ENCODE results near the gene GALNT16.

GALNT16 gene

DNA sequence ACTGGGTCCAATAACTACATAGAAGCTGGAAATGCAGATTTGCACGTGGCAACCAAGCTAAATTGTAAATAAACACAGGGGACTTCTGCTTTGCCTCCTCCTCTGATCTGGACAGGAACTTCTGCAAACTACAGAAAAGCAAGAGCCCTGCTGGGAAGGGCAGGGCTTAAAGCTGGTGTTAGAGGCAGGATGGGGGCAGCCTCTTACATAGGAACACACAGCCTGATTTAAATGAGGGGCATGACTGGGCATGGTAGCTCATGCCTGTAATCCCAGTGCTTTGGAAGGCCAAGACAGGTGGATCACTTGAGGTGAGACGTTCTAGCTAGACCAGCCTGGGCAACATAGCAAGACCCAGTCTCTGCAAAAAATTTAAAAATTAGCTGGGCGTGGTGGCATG, 91.4 kb downstream of the GALNT16 start:
- TF ChIP-seq, protein P1, sequence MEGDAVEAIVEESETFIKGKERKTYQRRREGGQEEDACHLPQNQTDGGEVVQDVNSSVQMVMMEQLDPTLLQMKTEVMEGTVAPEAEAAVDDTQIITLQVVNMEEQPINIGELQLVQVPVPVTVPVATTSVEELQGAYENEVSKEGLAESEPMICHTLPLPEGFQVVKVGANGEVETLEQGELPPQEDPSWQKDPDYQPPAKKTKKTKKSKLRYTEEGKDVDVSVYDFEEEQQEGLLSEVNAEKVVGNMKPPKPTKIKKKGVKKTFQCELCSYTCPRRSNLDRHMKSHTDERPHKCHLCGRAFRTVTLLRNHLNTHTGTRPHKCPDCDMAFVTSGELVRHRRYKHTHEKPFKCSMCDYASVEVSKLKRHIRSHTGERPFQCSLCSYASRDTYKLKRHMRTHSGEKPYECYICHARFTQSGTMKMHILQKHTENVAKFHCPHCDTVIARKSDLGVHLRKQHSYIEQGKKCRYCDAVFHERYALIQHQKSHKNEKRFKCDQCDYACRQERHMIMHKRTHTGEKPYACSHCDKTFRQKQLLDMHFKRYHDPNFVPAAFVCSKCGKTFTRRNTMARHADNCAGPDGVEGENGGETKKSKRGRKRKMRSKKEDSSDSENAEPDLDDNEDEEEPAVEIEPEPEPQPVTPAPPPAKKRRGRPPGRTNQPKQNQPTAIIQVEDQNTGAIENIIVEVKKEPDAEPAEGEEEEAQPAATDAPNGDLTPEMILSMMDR (IDR thresholded peaks at IDR 0.05) = no peak

DNA sequence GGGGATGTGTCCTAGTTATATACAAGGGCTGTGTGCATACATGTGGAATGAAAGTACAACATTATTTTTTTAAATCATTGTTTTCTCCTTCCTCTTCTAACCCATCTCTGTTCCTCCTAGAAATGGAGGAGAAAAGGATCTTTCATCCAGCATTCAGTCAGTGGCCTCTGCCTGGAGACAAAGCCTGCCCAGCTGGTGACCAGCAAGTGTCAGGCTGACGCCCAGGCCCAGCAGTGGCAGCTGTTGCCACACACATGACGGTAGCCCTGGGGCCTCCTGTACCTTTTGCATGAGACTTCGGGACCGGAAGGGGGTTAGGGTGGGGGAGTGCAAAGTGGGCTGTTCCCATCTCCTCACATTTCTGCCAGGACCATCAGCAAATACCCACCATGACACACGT, 92.0 kb downstream of the GALNT16 start:
- TF ChIP-seq, protein P1 (IDR thresholded peaks at IDR 0.05) = no peak

DNA sequence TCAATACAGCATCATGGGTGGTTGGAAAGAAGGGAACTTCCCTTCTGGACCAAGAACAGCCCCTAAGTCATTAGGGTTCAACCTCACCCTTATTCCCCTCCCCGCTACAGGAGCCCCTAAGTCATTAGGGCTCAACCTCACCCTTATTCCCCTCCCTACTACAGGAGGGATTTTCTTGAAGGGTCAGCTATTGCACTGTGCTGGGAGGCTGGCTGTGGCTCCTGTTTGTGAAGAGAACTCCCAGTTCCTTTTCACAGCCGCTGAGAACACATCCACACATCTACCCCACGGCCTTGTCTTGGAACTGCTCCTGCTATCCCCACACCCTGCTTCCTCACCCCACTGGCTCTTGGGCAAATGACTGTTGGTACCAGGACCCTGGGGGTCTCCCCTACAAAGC, 93.2 kb downstream of the GALNT16 start:
- TF ChIP-seq, protein P1 (IDR thresholded peaks at IDR 0.05) = no peak

DNA sequence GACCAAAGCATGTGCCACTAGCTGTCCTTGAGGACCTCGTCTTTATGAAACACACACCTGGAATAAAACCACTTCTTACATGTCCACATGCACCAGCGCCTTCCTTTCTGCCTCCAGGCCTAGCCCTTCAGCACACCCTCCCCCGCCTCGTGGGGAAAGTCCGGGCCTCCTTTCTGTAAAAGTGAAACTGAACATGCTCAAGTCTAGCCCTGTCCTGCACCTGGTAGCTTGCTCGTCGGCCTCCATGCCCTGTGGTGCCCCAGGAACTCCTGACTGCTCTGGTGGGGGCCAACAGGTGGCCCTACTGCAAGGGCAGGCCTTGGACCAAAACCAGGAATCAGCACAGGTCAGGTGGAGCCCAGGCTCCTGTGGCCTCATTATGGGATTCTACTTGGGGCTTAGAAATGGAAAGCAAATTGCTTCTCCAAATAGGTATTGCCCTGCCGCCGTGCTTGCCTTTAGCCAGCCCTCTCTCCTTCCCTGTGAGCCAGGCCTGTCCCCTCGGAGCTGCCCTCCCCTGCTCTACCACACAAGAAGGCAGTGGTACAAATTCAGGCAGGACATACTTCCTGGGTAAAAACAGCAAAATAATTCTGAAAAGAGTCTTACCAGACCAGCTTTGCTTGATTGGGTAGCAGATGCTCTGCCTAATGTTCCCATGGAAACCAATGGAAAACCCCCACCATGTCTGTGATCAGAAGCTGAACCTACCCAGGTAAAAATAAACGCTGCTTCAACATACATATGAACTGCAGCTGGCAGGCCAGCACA, 94.6 kb downstream of the GALNT16 start:
- TF ChIP-seq, protein P1 (IDR thresholded peaks at IDR 0.05) = no peak

DNA sequence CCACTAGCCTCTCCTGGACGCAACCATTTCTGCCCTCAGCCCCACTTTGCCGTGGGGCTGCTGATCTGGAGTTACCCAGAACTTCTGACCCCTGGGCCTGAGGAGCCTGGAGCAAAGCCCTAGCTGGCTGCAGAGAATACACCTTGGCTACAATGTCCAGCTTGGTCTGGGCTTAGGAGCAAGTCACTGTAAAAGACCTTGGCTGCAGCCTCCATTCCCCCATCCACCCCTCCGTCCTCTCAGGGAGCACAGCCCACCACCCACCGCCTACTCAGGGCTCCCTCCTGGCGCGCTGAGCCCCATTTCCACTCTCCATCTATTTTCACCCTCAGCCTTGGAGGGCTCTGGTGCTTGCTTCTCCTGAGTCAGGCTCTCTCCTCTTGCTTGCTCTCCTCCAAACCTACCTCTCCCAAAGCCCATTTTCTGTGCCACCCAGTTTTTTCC, 95.2 kb downstream of the GALNT16 start:
- TF ChIP-seq, protein P1 (IDR thresholded peaks at IDR 0.05) = no peak

DNA sequence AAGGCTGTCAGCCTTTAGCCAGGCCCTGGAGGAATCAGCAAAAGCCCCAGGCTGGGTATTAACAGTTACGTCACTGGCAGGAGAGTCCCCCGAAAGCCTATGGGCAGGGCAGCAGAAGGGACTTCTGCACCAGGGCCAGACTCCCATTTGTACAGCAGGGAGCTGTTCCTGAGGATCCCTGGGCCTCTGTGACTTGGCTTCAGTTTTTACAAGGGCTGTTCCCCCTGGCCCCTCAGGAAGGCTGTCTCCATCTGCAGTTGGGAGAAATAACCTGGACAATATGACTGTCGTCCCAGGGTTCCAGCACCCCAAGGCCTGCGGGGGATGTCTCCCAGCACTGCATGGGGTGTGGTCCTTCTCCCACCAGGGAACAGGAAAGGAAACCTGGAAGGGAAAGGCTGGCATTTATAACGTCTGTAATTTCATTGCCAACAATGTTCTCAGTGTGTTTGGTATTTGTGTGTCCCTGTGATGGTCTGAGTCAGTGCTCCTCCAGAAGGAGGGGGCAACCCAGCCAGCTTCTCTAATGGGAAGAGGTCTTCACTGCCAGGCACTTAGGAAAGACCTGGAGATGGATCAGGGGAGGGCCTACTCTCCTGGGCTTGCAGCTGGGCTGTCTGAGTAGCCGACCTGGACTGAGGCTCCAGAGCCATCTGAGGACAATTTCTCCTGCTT, 95.8 kb downstream of the GALNT16 start:
- TF ChIP-seq, protein P1 (IDR thresholded peaks at IDR 0.05) = no peak

DNA sequence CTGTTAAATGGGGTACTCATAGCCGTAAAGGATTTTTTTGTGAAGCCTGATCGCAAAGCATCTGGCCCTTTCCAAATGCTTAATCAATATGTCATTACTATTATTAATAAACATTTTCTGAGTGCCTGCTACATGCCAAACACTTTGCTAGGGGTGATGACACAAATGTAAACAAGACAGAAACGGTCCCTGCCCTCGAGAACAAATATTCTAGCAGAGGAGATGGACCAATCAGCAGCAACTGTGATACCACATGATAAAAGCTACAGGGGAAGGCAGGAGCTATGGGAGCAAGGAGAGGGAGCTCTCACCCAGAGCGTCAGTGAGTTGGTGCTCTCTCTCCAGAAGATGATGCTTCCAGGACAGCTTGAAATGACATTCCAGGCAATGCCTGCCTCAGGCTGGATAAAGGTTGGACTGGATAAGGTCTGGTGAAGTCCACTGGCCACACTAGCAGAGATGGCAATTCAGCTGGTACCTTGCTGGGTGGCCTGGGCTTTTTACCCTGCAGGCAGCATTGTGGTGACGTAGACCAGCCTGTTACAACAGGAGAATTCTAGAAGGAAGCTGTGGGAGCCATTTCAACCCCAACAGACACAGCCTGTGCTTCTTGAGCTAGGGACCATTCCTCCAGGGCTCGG, 97.1 kb downstream of the GALNT16 start:
- TF ChIP-seq, protein P1 (IDR thresholded peaks at IDR 0.05) = no peak
